HUES6 (cell line): ENCODE data around the gene NRP1.

Experiments
- H3K27ac ChIP-seq: 2 replicates; pipeline ENCODE4 v1.7.0; 2013; ENCODE audit warnings: low read depth, mild to moderate bottlenecking, low read length, inconsistent platforms
- H3K27me3 ChIP-seq: 2 replicates; pipeline ENCODE4 v1.6.1; 2013; ENCODE audit warnings: low read length; ENCODE audit not compliant: control insufficient read depth, insufficient read depth
- H3K36me3 ChIP-seq: 2 replicates; pipeline ENCODE4 v1.6.1; 2013; ENCODE audit warnings: low read length; ENCODE audit not compliant: control insufficient read depth, insufficient read depth
- H3K4me1 ChIP-seq: 2 replicates; pipeline ENCODE4 v1.6.1; 2013; ENCODE audit warnings: low read length; ENCODE audit not compliant: control insufficient read depth, insufficient read depth
- H3K4me3 ChIP-seq: 2 replicates; pipeline ENCODE4 v1.5.1; 2013; ENCODE audit warnings: low read depth, low read length
- H3K9ac ChIP-seq: one replicate; pipeline ENCODE4 v1.6.1; 2013; ENCODE audit warnings: mild to moderate bottlenecking, low read length
- H3K9me3 ChIP-seq: 2 replicates; pipeline ENCODE4 v1.6.1; 2013; ENCODE audit warnings: low read depth, low read length; ENCODE audit not compliant: control insufficient read depth, insufficient read depth

Gene NRP1

DNA sequence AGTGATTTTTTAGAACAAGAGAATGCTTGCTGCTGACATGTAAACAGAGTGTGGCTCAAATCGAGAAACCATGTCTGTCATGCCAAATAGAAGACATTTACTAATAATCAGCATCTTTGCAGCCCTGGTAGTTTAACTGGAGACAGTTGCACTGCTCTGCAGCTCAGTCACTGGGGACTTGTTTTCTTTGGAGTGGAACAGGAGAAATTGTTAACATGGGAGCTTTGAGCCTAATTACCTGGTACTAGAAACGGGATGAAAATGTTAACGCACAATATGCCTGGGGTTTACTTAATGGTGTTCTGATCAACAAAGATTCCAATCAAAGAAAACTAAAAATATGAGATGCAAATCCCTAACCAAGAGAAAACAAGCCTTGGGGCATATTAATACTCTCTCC, 153.5 kb downstream of the NRP1 start:
- Histone ChIP-seq H3K27me3 (no peaks in the 10 kb centered on the region), H3K27ac (no peak overlapping the region), H3K4me1 (no peaks in the 10 kb centered on the region), H3K9me3 (no peaks in the 10 kb centered on the region), H3K4me3 (no peak overlapping the region), H3K9ac (no peak overlapping the region), H3K36me3 (no peaks in the 10 kb centered on the region)

GRCh38 chr10:33180390-33180789, 154.1 kb downstream of the NRP1 start:
- H3K9me3 ChIP-seq, result no peaks in the 10 kb centered on the region
- no peaks in the 10 kb centered on the region for H3K36me3 ChIP-seq
- no peak overlapping the region for H3K27ac ChIP-seq
- H3K4me1 ChIP-seq, result no peaks in the 10 kb centered on the region
- no peaks in the 10 kb centered on the region for H3K27me3 ChIP-seq
- H3K4me3 ChIP-seq, result no peak overlapping the region
- H3K9ac ChIP-seq, result no peak overlapping the region

- Histone ChIP-seq H3K27ac (no peak overlapping the region), H3K9me3 (no peaks in the 10 kb centered on the region), H3K4me3 (no peak overlapping the region), H3K36me3 (no peaks in the 10 kb centered on the region), H3K27me3 (no peaks in the 10 kb centered on the region), H3K9ac (no peak overlapping the region), H3K4me1 (no peaks in the 10 kb centered on the region)
Measured at GRCh38 chr10:33179067-33179466, 155.4 kb downstream of the NRP1 start.

DNA sequence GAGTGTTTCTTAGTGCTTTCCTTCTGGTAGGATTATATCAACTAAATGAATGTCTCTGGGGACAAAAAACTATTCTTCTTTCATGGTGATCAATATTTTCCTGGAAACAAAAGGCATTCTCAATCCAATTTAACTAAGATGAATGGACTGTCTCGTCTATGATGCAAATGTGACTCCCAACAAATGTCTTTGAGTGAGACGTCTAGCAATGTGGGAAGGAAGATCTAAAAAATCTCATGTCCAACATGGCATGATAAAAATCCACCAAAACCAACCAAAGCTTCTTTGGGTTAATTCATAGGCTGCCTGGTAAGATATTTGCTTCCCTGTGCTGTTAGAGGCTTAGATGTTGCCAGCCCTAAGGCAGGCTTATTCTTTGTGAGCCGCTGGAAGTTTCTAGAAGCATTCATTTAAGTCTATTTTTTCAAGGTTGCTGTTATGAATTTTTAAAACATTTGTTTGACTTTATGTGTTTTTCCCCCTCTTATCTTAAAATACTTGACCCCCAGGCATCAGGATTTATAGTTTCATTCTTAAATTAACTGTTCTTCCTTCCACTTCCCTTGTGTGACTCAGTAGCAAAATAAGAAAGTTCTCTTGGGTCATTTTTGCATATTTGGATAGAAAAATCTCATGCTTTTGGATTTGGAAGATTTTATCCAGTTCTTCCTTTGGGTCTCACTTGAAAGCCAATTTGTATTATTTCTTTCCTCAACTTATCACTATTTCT, 156.3 kb downstream of the NRP1 start:
- Histone ChIP-seq H3K27me3 (no peaks in the 10 kb centered on the region), H3K9me3 (no peaks in the 10 kb centered on the region), H3K4me3 (no peak overlapping the region), H3K27ac (no peak overlapping the region), H3K36me3 (no peaks in the 10 kb centered on the region), H3K9ac (no peak overlapping the region), H3K4me1 (no peaks in the 10 kb centered on the region)

- Histone ChIP-seq H3K36me3 (no peaks in the 10 kb centered on the region), H3K4me3 (no peak overlapping the region), H3K27me3 (no peaks in the 10 kb centered on the region), H3K9me3 (no peaks in the 10 kb centered on the region), H3K4me1 (no peaks in the 10 kb centered on the region), H3K27ac (no peak overlapping the region), H3K9ac (no peak overlapping the region)
Measured at GRCh38 chr10:33176688-33177087, 157.8 kb downstream of the NRP1 start.

GRCh38 chr10:33174674-33175434, 159.6 kb downstream of the NRP1 start:
- H3K9ac ChIP-seq, result no peak overlapping the region
- no peaks in the 10 kb centered on the region for H3K4me1 ChIP-seq
- no peak overlapping the region for H3K27ac ChIP-seq
- H3K4me3 ChIP-seq, result no peak overlapping the region
- no peaks in the 10 kb centered on the region for H3K9me3 ChIP-seq
- H3K36me3 ChIP-seq, result no peaks in the 10 kb centered on the region
- no peaks in the 10 kb centered on the region for H3K27me3 ChIP-seq

- H3K9me3 ChIP-seq, result no peaks in the 10 kb centered on the region
- no peak overlapping the region for H3K27ac ChIP-seq
- H3K27me3 ChIP-seq, result no peaks in the 10 kb centered on the region
- no peak overlapping the region for H3K9ac ChIP-seq
- H3K36me3 ChIP-seq, result no peaks in the 10 kb centered on the region
- no peak overlapping the region for H3K4me3 ChIP-seq
- peaks cover 13% of the 10 kb centered on the region; the same call in 1 of the 2 replicates for H3K4me1 ChIP-seq
Measured at GRCh38 chr10:33165911-33166310, 168.6 kb downstream of the NRP1 start.

DNA sequence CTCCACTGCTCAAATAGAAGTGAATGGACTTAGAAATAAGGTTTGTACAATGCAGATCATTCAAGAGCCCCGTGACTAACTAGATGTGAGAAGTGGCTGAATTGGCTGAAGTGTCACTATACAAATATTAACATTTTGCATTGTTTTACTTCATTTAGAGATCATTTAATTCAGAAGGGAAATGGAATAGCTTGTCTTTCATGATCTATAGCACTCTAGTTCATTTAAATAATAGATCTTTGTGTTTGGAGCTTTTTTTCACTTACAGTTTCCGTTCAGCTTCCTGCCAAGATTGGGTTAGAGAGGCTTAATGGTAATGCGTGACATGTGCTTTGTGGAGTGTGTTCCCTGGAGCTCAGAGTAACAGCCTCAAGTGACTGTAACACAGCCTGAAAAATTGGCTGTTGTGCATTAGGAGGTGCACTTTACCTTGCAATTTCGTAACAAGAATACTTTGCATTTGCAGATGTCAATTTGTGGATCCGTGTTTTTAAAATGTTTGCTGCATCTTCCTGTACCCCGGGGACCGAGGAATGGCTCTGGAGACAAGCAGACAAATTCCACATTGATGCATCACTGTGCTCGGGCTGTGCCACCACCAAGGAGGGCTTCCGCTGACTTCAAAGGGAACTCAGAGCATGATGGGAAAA, 170.3 kb downstream of the NRP1 start:
- Histone ChIP-seq H3K27ac (no peak overlapping the region), H3K36me3 (no peaks in the 10 kb centered on the region), H3K4me3 (no peak overlapping the region), H3K9me3 (no peaks in the 10 kb centered on the region), H3K27me3 (no peaks in the 10 kb centered on the region), H3K9ac (no peak overlapping the region), H3K4me1 (peaks cover 16% of the 10 kb centered on the region; the same call in 1 of the 2 replicates)

DNA sequence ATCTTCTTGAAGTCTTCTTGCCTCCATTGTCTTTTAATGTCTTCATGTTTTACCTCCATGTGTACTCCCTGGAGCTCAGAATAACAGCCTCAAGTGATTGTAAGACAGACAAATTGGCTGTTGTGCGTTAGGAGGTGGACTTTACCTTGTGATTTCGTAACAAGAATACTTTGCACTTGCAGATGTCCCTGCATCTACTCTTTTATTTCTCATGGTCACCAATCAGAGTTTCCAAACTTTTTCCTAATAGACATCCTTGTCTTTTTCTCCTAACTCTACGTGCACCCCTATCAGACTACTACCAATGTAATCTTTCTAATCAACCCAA, 172.3 kb downstream of the NRP1 start:
- H3K27ac ChIP-seq, result no peak overlapping the region
- H3K36me3 ChIP-seq, result no peaks in the 10 kb centered on the region
- H3K4me3 ChIP-seq, result no peak overlapping the region
- no peak overlapping the region for H3K9ac ChIP-seq
- H3K27me3 ChIP-seq, result no peaks in the 10 kb centered on the region
- H3K9me3 ChIP-seq, result no peaks in the 10 kb centered on the region
- peaks cover 16% of the 10 kb centered on the region; the same call in 1 of the 2 replicates for H3K4me1 ChIP-seq

DNA sequence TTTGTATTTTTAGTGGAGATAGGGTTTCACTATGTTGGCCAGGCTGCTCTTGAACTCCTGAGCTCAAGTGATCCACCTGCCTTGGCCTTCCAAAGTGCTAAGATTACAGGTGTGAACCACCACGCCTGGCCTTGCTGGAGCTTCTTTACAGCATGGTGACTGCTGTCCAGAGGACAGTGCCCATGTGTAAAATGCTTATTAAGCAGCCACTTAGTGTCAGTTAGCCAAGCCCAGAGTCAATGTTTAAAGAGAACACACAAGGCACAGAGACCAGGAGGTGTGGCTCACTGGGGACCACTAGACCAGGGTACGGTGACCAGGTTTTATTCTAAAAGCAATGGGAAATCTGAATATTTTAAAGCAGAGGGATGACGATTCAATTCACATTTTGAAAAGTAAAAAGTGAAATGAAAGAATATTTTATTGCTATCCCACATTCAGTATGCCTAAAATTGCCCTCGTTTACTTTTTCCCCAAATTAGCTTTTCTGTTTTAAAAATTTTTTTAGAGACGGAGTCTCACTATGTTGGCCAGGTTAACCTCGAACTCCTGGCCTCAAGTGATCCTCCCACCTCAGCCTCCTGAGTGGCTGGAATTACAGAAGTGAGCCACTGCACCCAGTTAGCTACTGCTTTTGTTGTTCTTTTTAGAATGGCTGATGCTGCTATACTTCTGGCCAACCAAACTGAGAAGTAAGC, 172.8 kb downstream of the NRP1 start:
- Histone ChIP-seq H3K27me3 (no peaks in the 10 kb centered on the region), H3K4me1 (peaks cover 16% of the 10 kb centered on the region; the same call in 1 of the 2 replicates), H3K4me3 (no peak overlapping the region), H3K27ac (no peak overlapping the region), H3K9me3 (no peaks in the 10 kb centered on the region), H3K36me3 (no peaks in the 10 kb centered on the region), H3K9ac (no peak overlapping the region)
